OCI-LY3 (cell line): ENCODE measurements around the gene TMEM259.

Source experiments
- CTCF ChIP-seq: fragments of 200-600, 300-600 bp; sonication (generic); IDR thresholded peaks from 2 replicates; pipeline ENCODE4 v1.5.1; 2014; ENCODE audit warnings: antibody characterized with exemption, low read length, low read depth
- EZH2phosphoT487 ChIP-seq: fragments of 200-600 bp; shearing (Covaris generic); IDR thresholded peaks from 2 replicates; pipeline ENCODE4 v1.6.1; 2018; ENCODE audit warnings: antibody characterized with exemption, mixed run types, low read depth

DNA sequence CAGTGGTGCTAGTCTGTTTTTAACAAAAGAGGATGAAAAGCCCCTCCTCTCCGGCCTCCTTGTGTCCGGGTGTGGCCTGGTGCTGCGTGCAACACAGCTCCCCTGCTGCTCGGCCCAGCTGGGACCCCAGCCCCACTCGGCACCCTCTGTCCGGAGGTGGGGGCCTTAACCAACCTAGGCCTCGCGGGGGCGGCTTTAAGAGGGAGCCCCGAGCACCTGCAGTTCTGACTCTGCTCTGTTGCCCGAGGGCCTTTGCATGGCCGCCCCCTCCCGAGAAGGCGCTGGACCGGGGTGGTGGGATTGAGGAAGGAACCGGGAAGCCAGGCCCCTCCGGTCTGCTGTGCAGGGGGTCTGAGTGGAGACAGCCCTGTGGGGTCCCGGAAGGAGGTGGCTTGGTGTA, 26.4 kb downstream of the TMEM259 start:
- TF ChIP-seq EZH2phosphoT487 (no peak), CTCF (no peak)
